Mesendoderm (in vitro differentiated cells): Measurements from ENCODE around the gene RPL27.

Experiments used
- DNase-seq: peaks from one replicate; pipeline ENCODE4 v3.0.0; 2013
- H2AK5ac ChIP-seq: 2 replicates; pipeline ENCODE4 v1.6.1; 2013; ENCODE audit warnings: low read length, inconsistent platforms
- H2BK120ac ChIP-seq: 2 replicates; pipeline ENCODE4 v1.6.1; 2013; ENCODE audit warnings: low read depth, mild to moderate bottlenecking, low read length, moderate library complexity, mixed read lengths
- H2BK15ac ChIP-seq: replicated peaks from 2 replicates; pipeline ENCODE4 v1.6.1; 2013; ENCODE audit warnings: low read depth, mild to moderate bottlenecking, moderate library complexity
- H2BK5ac ChIP-seq: 2 replicates; pipeline ENCODE4 v1.6.1; 2013; ENCODE audit warnings: low read length, inconsistent platforms
- H3K18ac ChIP-seq: 2 replicates; pipeline ENCODE4 v1.6.1; 2013; ENCODE audit warnings: mild to moderate bottlenecking, low read length, mixed read lengths
- H3K23ac ChIP-seq: one replicate; pipeline ENCODE4 v1.6.1; 2013; ENCODE audit warnings: low read length
- H3K27ac ChIP-seq: 2 replicates; pipeline ENCODE4 v1.5.1; 2013; ENCODE audit warnings: low read depth, mild to moderate bottlenecking, inconsistent platforms, low read length, moderate library complexity
- H3K27me3 ChIP-seq: 2 replicates; pipeline ENCODE4 v1.6.1; 2013; ENCODE audit warnings: low read length, control low read depth, mild to moderate bottlenecking, inconsistent platforms; ENCODE audit not compliant: insufficient read depth, poor library complexity
- H3K36me3 ChIP-seq: 2 replicates; pipeline ENCODE4 v1.6.1; 2013; ENCODE audit warnings: low read length, inconsistent platforms; ENCODE audit not compliant: control insufficient read depth, insufficient read depth
- H3K4ac ChIP-seq: one replicate; pipeline ENCODE4 v1.6.1; 2013; ENCODE audit warnings: low read depth, mild to moderate bottlenecking, low read length, moderate library complexity
- H3K4me1 ChIP-seq: 2 replicates; pipeline ENCODE4 v1.6.1; 2013; ENCODE audit warnings: low read depth, low read length, inconsistent platforms; ENCODE audit not compliant: control insufficient read depth
- H3K4me2 ChIP-seq: 2 replicates; pipeline ENCODE4 v1.6.1; 2013; ENCODE audit warnings: low read length
- H3K4me3 ChIP-seq: 2 replicates; pipeline ENCODE4 v1.5.1; 2013; ENCODE audit warnings: mild to moderate bottlenecking, low read length
- H3K56ac ChIP-seq: one replicate; pipeline ENCODE4 v1.6.1; 2013; ENCODE audit warnings: low read length
- H3K79me1 ChIP-seq: 2 replicates; pipeline ENCODE4 v1.6.1; 2013; ENCODE audit warnings: low read length, inconsistent platforms
- H3K79me2 ChIP-seq: 2 replicates; pipeline ENCODE4 v1.6.1; 2013; ENCODE audit warnings: mild to moderate bottlenecking, low read length; ENCODE audit not compliant: control insufficient read depth, insufficient read depth
- H3K9ac ChIP-seq: 2 replicates; pipeline ENCODE4 v1.6.1; 2013; ENCODE audit warnings: low read length, inconsistent platforms
- H4K5ac ChIP-seq: one replicate; pipeline ENCODE4 v1.6.1; 2013; ENCODE audit warnings: low read length
- H4K8ac ChIP-seq: one replicate; pipeline ENCODE4 v1.6.1; 2013; ENCODE audit warnings: low read depth, mild to moderate bottlenecking, control low read depth, low read length, moderate library complexity
- whole genome bisulfite sequencing: extraction: QIAGEN DNeasy Blood & Tissue Kit; methylation state at CpG from one replicate; pipeline ENCODE4 v1.1.7; 2013; ENCODE audit warnings: low lambda C conversion rate, missing lambda C conversion rate; ENCODE audit not compliant: insufficient coverage; ENCODE audit errors: extremely low coverage; 5-methylcytosine and 5-hydroxymethylcytosine counted together

RPL27 gene

DNA sequence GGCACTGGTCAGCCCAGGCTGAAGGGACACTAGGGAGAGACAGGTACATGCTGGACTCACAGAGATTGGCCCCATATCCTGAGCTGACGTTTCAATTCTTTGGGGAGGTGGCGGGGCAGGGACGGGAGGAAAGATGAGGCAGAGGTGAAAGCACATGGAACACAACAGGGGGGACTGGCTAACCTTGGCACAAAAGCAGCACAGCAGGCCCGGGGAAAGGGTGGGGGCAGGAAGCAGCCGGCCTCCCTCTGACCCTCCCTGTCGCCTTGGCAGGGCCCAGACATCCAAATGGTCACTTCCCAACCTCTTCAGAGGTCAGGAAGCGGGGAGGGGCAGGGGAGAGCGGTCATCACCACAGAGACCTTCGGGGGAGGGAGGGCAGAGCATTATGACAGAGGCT is 17.4 kb downstream of the RPL27 start:
- H3K27me3 ChIP-seq, result no peaks in the 10 kb centered on the region
- no peak for DNase-seq
- no peak overlapping the region for H2BK5ac ChIP-seq
- H3K9ac ChIP-seq, result no peak overlapping the region
- no peak overlapping the region for H3K4me2 ChIP-seq
- peak overlapping the region; percentile 1 for H3K56ac ChIP-seq
- no CpG with 5 or more reads among the region's 9 CpGs for WGBS
- no peak overlapping the region for H3K23ac ChIP-seq
- H3K18ac ChIP-seq, result no peak overlapping the region
- H2AK5ac ChIP-seq, result no peak overlapping the region
- H2BK120ac ChIP-seq, result no peak overlapping the region
- no peak overlapping the region for H2BK15ac ChIP-seq
- no peak overlapping the region for H4K5ac ChIP-seq
- H3K27ac ChIP-seq, result no peak overlapping the region
- H4K8ac ChIP-seq, result no peak overlapping the region
- no peak overlapping the region for H3K4ac ChIP-seq
- peaks cover 18% of the 10 kb centered on the region for H3K79me2 ChIP-seq
- H3K4me1 ChIP-seq, result peaks cover 9% of the 10 kb centered on the region
- H3K4me3 ChIP-seq, result no peak overlapping the region
- H3K79me1 ChIP-seq, result peaks cover 15% of the 10 kb centered on the region
- H3K36me3 ChIP-seq, result peaks cover 5% of the 10 kb centered on the region

DNA sequence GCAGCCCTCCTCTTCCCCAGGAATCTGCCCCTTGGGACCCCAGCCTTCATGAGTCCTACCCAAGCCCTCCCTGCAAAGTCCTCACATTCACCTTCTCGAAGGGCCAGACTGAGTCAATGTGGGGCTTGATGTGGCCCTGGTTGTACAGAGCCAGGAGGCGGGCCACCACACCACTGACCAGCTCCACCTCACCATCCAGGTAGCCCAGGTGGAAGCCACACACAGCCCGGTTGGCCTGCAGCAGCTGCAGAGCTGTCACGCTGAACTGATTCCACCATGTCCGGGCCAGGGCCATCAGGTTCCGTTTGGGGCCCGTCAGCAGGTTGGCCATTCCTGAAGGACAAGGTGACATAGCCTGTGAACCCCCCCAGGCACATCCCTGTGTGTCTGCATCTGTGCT is 18.0 kb downstream of the RPL27 start:
- Histone ChIP-seq H2BK15ac (no peak overlapping the region), H3K4me2 (no peak overlapping the region), H3K79me2 (peaks cover 21% of the 10 kb centered on the region), H3K36me3 (peaks cover 5% of the 10 kb centered on the region), H3K27me3 (no peaks in the 10 kb centered on the region), H2AK5ac (no peak overlapping the region), H3K4me3 (no peak overlapping the region), H3K79me1 (peaks cover 15% of the 10 kb centered on the region), H3K4ac (no peak overlapping the region), H4K5ac (no peak overlapping the region), H3K56ac (no peak overlapping the region), H2BK120ac (no peak overlapping the region), H3K18ac (no peak overlapping the region), H3K9ac (no peak overlapping the region), H2BK5ac (no peak overlapping the region), H4K8ac (no peak overlapping the region), H3K23ac (no peak overlapping the region), H3K4me1 (peaks cover 9% of the 10 kb centered on the region), H3K27ac (no peak overlapping the region)
- no CpG with 5 or more reads among the region's 7 CpGs for WGBS
- DNase-seq, result no peak

- H2BK15ac ChIP-seq, result no peak overlapping the region
- H3K4me1 ChIP-seq, result peaks cover 9% of the 10 kb centered on the region
- no peak overlapping the region for H3K4me2 ChIP-seq
- H3K27ac ChIP-seq, result no peak overlapping the region
- H3K23ac ChIP-seq, result no peak overlapping the region
- H3K36me3 ChIP-seq, result peaks cover 5% of the 10 kb centered on the region
- H3K4ac ChIP-seq, result no peak overlapping the region
- no peak overlapping the region for H3K4me3 ChIP-seq
- peaks cover 15% of the 10 kb centered on the region for H3K79me1 ChIP-seq
- H4K8ac ChIP-seq, result no peak overlapping the region
- no peaks in the 10 kb centered on the region for H3K27me3 ChIP-seq
- no peak overlapping the region for H3K9ac ChIP-seq
- H2BK120ac ChIP-seq, result no peak overlapping the region
- no peak overlapping the region for H3K18ac ChIP-seq
- no peak overlapping the region for H2AK5ac ChIP-seq
- H3K79me2 ChIP-seq, result peaks cover 24% of the 10 kb centered on the region
- no peak overlapping the region for H2BK5ac ChIP-seq
- peak; percentile 93 for DNase-seq
- WGBS, result no CpG with 5 or more reads among the region's 19 CpGs
- no peak overlapping the region for H4K5ac ChIP-seq
- no peak overlapping the region for H3K56ac ChIP-seq
Measured at GRCh38 chr17:43018008-43018853, 20.0 kb downstream of the RPL27 start.

GRCh38 chr17:43018932-43019331 is 20.7 kb downstream of the RPL27 start:
- Histone ChIP-seq H3K56ac (no peak overlapping the region), H3K36me3 (peaks cover 5% of the 10 kb centered on the region), H3K23ac (no peak overlapping the region), H3K79me2 (peaks cover 24% of the 10 kb centered on the region), H3K27me3 (no peaks in the 10 kb centered on the region), H3K4ac (no peak overlapping the region), H3K4me2 (no peak overlapping the region), H4K5ac (no peak overlapping the region), H3K18ac (no peak overlapping the region), H3K27ac (no peak overlapping the region), H3K79me1 (peaks cover 15% of the 10 kb centered on the region), H2AK5ac (no peak overlapping the region), H3K4me3 (no peak overlapping the region), H2BK5ac (no peak overlapping the region), H3K4me1 (peaks cover 9% of the 10 kb centered on the region), H2BK15ac (no peak overlapping the region), H4K8ac (no peak overlapping the region), H3K9ac (no peak overlapping the region), H2BK120ac (no peak overlapping the region)
- no peak for DNase-seq
- no CpG with 5 or more reads among the region's 4 CpGs for WGBS

- Histone ChIP-seq H3K23ac (no peak overlapping the region), H2AK5ac (no peak overlapping the region), H3K4ac (no peak overlapping the region), H3K4me3 (no peak overlapping the region), H2BK5ac (no peak overlapping the region), H3K56ac (peak overlapping the region; percentile 85), H3K4me2 (no peak overlapping the region), H3K79me2 (peaks cover 24% of the 10 kb centered on the region), H2BK15ac (no peak overlapping the region), H3K36me3 (peaks cover 5% of the 10 kb centered on the region), H3K79me1 (peaks cover 15% of the 10 kb centered on the region), H3K4me1 (peaks cover 9% of the 10 kb centered on the region), H3K9ac (peak overlapping the region; percentile 72), H3K27me3 (no peaks in the 10 kb centered on the region), H4K5ac (no peak overlapping the region), H2BK120ac (no peak overlapping the region), H4K8ac (no peak overlapping the region), H3K27ac (no peak overlapping the region), H3K18ac (no peak overlapping the region)
- no peak for DNase-seq
- no CpG with 5 or more reads among the region's 7 CpGs for WGBS
Measured at GRCh38 chr17:43019418-43019817, 21.2 kb downstream of the RPL27 start.
